Vagina (tissue), 2 donors: ENCODE data around the gene ETNK2. TPM values are rescaled to one million over a fixed set of nuclear protein-coding genes. Genes with fewer than 3 reads are reported as not detected.

Source experiments
- DNase-seq, 2 donors: peaks; one replicate each; pipeline ENCODE4 v3.0.0-alpha.2; 2017; ENCODE audit errors: extremely low spot score in 2 of 2
- H3K27ac ChIP-seq: fragments of 200-600 bp; sonication (generic); one replicate; pipeline ENCODE4 v1.5.1; 2019
- H3K27me3 ChIP-seq: fragments of 200-600 bp; sonication (generic); one replicate; pipeline ENCODE4 v1.5.1; 2019
- H3K36me3 ChIP-seq, 2 donors: fragments of 200-600 bp; sonication (generic); one replicate each; pipeline ENCODE4 v1.5.1; 2017 to 2019
- H3K4me1 ChIP-seq: fragments of 200-600 bp; sonication (generic); one replicate; pipeline ENCODE4 v1.5.1; 2019
- H3K4me3 ChIP-seq, 2 donors: fragments of 200-600 bp; sonication (generic); 1 replicate in 1 of 2; 2 replicates in 1 of 2; pipeline ENCODE4 v1.5.1; 2016 to 2019
- H3K9me3 ChIP-seq: fragments of 200-600 bp; sonication (generic); one replicate; pipeline ENCODE4 v1.5.1; 2019
- POLR2A ChIP-seq, 2 donors: fragments of 450-650 bp; IDR thresholded peaks; one replicate each; pipeline ENCODE4 v1.6.1; 2017; ENCODE audit warnings: antibody characterized with exemption in 2 of 2, mild to moderate bottlenecking in 2 of 2, moderate library complexity in 2 of 2
- POLR2AphosphoS5 ChIP-seq, 2 donors: sonication (generic); formaldehyde crosslinking; IDR thresholded peaks; one replicate each; pipeline ENCODE4 v1.9.0; 2017; ENCODE audit warnings: antibody characterized with exemption in 2 of 2, mild to moderate bottlenecking in 2 of 2, low read depth in 1 of 2; ENCODE audit not compliant: insufficient read depth in 1 of 2
- intact Hi-C: fragments of 100-400 bp; cut with DNase I; formaldehyde crosslinking; loops from one replicate; pipeline ENCODE4 v1.15.1; 2023
- total RNA-seq: library from RNA; depleted of rRNA; stranded (reverse); fragments of >200 nt; gene quantifications from one replicate; pipeline ENCODE4 v1.2.3, GENCODE V29; 2016
- TF ChIP-seq, protein P1 (sequence below), 3 experiments: fragments of 450-650 bp in 2 of 3; fragments of 200-600 bp in 1 of 3; sonication (generic) in 1 of 3; IDR thresholded peaks; one replicate each; pipeline ENCODE4 v1.5.1; 2017 to 2019; ENCODE audit warnings: antibody characterized with exemption in 3 of 3, mild to moderate bottlenecking in 2 of 3, moderate library complexity in 2 of 3

ETNK2 gene
- total RNA-seq, 1 donor from 2014 or later: 30.9 TPM

GRCh38 chr1:204087893-204088528, 63.8 kb downstream of the ETNK2 start:
- TF ChIP-seq, protein P1, sequence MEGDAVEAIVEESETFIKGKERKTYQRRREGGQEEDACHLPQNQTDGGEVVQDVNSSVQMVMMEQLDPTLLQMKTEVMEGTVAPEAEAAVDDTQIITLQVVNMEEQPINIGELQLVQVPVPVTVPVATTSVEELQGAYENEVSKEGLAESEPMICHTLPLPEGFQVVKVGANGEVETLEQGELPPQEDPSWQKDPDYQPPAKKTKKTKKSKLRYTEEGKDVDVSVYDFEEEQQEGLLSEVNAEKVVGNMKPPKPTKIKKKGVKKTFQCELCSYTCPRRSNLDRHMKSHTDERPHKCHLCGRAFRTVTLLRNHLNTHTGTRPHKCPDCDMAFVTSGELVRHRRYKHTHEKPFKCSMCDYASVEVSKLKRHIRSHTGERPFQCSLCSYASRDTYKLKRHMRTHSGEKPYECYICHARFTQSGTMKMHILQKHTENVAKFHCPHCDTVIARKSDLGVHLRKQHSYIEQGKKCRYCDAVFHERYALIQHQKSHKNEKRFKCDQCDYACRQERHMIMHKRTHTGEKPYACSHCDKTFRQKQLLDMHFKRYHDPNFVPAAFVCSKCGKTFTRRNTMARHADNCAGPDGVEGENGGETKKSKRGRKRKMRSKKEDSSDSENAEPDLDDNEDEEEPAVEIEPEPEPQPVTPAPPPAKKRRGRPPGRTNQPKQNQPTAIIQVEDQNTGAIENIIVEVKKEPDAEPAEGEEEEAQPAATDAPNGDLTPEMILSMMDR (IDR thresholded peaks at IDR 0.05): no peak
- TF ChIP-seq POLR2A (IDR thresholded peaks at IDR 0.05) (no peak), POLR2AphosphoS5 (IDR thresholded peaks at IDR 0.05; ENCODE audit: insufficient read depth in 1 of 2, low read depth in 1 of 2) (no peak)
- Histone ChIP-seq H3K4me1 (peaks cover 96% of the 10 kb centered on the region), H3K9me3 (no peaks in the 10 kb centered on the region), H3K27ac (peak overlapping the region; percentile 92), H3K27me3 (no peaks in the 10 kb centered on the region), H3K36me3 (no peaks in the 10 kb centered on the region), H3K4me3 (peak overlapping the region; percentile 19 to 41)
- no peak for DNase-seq
- intact Hi-C loops: no loop called here

- Histone ChIP-seq H3K36me3 (no peaks in the 10 kb centered on the region), H3K27ac (peak overlapping the region; percentile 92), H3K4me1 (peaks cover 96% of the 10 kb centered on the region), H3K9me3 (no peaks in the 10 kb centered on the region), H3K4me3 (peak overlapping the region in 1 of 2 donors; percentile 41), H3K27me3 (no peaks in the 10 kb centered on the region)
- TF ChIP-seq POLR2A (IDR thresholded peaks at IDR 0.05) (no peak), POLR2AphosphoS5 (IDR thresholded peaks at IDR 0.05; ENCODE audit: insufficient read depth in 1 of 2, low read depth in 1 of 2) (no peak)
- TF ChIP-seq, protein P1 (IDR thresholded peaks at IDR 0.05): no peak
- no peak for DNase-seq
- intact Hi-C loops: no loop called here
Observed at GRCh38 chr1:204087181-204087892, 64.5 kb downstream of the ETNK2 start.

DNA sequence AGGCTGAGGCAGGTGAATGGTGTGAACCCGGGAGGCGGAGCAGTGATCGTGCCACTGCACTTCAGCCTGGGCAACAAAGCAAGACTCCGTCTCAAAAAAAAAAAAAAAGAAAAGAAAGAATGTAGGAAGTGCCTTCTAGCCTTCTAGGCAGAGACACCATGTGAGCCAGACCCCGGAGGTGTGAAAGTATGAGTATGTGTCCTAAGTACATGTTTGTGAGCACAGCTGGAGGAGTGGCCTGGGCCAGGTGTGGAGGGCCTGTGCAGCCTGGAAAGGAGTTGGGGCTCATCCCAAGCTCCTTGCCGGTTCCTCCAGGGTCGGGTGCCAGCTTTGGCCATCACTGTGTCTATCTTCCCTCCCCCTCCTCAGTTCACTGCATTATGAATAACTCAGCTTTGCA, 66.0 kb downstream of the ETNK2 start:
- no peak for DNase-seq
- H3K27me3 ChIP-seq: no peaks in the 10 kb centered on the region
- H3K4me3 ChIP-seq: no peak overlapping the region
- intact Hi-C loops: no loop called here
- H3K27ac ChIP-seq: peak overlapping the region; percentile 92
- H3K9me3 ChIP-seq: no peaks in the 10 kb centered on the region
- peaks cover 96% of the 10 kb centered on the region for H3K4me1 ChIP-seq
- no peaks in the 10 kb centered on the region for H3K36me3 ChIP-seq
- TF ChIP-seq POLR2A (IDR thresholded peaks at IDR 0.05): no peak
- TF ChIP-seq POLR2AphosphoS5 (IDR thresholded peaks at IDR 0.05; ENCODE audit: insufficient read depth in 1 of 2, low read depth in 1 of 2): no peak
- TF ChIP-seq, protein P1 (IDR thresholded peaks at IDR 0.05): no peak

DNA sequence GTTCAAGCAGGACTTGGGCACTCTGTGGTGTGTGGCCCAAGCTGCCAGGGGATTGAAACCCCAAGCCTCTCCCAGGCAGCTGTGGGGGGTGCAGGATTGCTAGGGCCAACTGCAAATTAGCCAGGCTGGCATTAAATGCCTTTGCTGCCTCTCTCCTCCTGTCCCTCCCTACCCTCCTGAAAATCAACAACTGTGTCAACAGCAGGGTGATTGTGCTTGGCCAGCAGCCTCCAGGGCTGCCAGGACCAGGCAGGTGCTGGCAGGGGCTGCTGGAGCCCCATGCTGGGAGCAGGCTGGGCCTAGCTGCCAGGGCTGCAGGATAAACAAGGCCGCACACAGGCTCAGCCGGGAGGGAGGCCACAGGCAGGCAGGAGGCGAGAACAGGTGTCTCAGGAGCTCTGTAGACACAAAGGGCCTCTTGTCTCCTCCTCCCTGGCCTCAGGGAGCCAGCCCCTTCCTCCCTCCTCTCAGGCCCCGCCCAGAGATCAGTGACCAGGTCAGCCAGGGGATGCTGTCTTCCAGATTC, 67.5 kb downstream of the ETNK2 start:
- intact Hi-C loops: no loop called here
- Histone ChIP-seq H3K27me3 (no peaks in the 10 kb centered on the region), H3K36me3 (no peaks in the 10 kb centered on the region), H3K9me3 (no peaks in the 10 kb centered on the region), H3K4me3 (no peak overlapping the region), H3K4me1 (peaks cover 96% of the 10 kb centered on the region), H3K27ac (peak overlapping the region; percentile 92)
- DNase-seq: no peak
- TF ChIP-seq POLR2A (IDR thresholded peaks at IDR 0.05) (no peak), POLR2AphosphoS5 (IDR thresholded peaks at IDR 0.05; ENCODE audit: insufficient read depth in 1 of 2, low read depth in 1 of 2) (no peak)
- TF ChIP-seq, protein P1 (IDR thresholded peaks at IDR 0.05): no peak

DNA sequence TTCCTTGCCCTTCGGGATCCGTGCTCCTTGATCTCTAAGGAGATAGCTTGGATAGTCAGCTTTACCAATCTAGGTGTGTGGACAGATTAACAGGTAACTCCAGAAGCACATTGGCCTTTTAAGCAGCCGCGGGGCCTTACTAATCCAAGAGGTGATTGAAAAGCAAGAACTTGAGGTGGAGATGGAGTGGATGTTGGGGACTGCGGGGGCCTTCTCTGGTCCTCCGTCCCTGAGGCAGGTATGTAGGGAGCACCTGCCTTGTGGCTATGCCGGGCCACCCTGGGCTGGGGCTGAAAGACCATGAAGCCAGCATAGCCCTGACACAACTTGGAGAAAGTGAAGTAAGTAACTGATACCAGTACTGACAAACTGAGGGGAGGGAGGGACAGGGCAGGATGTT, 68.4 kb downstream of the ETNK2 start:
- TF ChIP-seq POLR2A (IDR thresholded peaks at IDR 0.05) (no peak), POLR2AphosphoS5 (IDR thresholded peaks at IDR 0.05; ENCODE audit: insufficient read depth in 1 of 2, low read depth in 1 of 2) (no peak)
- TF ChIP-seq, protein P1 (IDR thresholded peaks at IDR 0.05): no peak
- Histone ChIP-seq H3K36me3 (no peaks in the 10 kb centered on the region), H3K9me3 (no peaks in the 10 kb centered on the region), H3K4me3 (no peak overlapping the region), H3K4me1 (peaks cover 98% of the 10 kb centered on the region), H3K27ac (peak overlapping the region; percentile 92), H3K27me3 (no peaks in the 10 kb centered on the region)
- intact Hi-C loops: no loop called here
- no peak for DNase-seq
